GM19238 (cell line): ENCODE results near the gene FAM149B1.

Experiments
- DNase-seq: peaks from one replicate; pipeline ENCODE4 v3.0.0; 2011; ENCODE audit warnings: low spot score; ENCODE audit not compliant: insufficient read length

Gene FAM149B1

DNA sequence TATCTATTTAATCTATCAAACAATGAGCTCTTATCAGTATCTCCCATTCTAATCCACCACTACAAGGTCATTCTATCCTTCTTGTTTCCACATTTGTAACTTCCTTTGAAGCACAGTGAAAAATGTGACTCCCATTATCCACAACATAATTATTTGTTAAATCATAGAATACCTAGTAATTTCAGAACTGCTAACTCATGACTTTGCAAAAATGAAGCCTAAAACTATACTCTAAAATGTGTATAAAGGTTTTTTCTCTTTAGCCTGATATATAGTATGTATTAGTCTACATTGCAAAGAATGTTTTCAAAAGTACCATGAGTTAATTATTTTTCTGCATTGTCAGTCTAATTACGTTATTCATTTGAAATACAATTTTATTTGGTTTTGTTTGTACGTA, 96.5 kb downstream of the FAM149B1 start:
- DNase-seq, result no peak

DNA sequence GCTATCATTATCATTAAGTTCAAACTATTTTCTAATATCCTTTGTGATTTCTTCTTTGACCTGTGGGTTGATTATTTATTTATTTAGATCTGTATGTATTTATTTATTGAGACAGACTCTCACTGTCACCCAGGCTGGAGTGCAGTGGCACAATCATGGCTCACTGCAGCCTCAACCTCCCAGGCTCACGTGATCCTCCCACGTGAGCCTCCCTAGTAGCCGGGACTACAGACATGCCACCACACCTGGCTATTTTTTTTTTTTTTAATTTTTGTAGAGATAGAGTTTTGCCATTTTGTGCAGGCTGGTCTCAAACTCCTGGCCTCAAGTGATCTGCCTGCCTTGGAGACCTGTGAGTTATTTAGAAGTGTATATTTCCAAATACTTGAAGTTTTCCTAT, 113.2 kb downstream of the FAM149B1 start:
- DNase-seq, result no peak

DNA sequence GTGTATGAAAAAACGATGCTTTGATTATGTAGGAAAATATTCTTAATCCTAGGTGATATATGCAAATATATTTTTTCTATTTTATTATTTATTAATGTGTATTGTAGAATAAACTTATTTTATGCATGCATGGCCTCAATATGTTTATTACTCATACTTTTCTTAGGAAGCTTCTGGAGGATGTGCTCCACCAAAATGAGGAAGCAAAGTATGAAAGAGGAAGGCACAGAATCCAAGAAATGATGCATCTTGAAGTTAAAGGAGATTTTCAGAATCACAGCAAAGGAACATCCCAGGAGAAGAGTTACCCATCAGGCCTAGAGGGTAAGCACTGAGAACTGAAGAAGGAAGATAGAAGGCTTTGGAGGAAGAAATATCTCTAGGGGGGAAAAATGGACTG, 119.5 kb downstream of the FAM149B1 start:
- no peak for DNase-seq

DNA sequence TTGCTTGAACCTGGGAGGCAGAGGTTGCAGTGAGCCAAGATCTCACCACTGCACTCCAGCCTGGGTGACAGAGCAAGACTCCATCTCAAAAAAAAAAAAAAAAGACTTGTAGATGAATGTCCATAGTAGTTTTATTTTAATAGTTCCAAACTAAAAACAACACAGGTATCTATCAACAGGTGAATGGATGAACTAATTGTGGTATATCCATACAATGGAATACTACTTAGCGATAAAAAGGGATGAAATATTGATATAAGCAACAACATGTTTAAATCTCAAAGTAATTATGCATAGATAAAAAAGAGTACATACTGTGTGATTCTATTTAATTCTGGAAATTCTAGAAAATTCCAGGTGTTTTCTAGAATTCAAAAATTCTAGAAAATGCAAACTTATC, 122.0 kb downstream of the FAM149B1 start:
- no peak for DNase-seq

DNA sequence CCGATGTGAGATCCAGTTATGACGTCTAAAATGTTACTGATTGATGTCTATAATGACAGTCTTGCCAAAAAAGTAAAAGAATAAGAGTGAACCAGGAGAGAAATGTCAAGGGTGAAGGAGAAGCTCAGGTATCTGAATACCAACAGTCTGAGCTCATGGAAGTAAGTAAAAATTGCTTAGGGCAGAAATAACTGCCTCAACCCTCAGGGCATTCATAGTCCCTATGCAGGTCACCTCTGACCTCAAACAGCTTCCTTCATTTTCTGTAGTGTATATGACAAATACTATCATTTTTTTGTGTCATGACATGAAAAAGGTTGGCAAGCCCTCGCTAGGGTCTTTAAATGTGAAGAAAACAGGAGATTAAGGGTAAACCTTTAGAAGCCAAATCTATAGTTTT, 125.5 kb downstream of the FAM149B1 start:
- DNase-seq, result no peak
